Inferior parietal cortex (tissue), 1 donor: ENCODE data around the gene LY9.

ENCODE experiments used
- DNase-seq: peaks from one replicate; pipeline ENCODE4 v3.0.0-alpha.2; 2016; ENCODE audit errors: extremely low spot score

Gene LY9

GRCh38 chr1:160836981-160837557, 41.1 kb downstream of the LY9 start:
- DNase-seq, result no peak

- no peak for DNase-seq
Measured at GRCh38 chr1:160837558-160838205, 41.7 kb downstream of the LY9 start.

GRCh38 chr1:160838888-160839287, 42.9 kb downstream of the LY9 start:
- DNase-seq, result no peak

GRCh38 chr1:160839746-160840145, 43.8 kb downstream of the LY9 start:
- DNase-seq, result no peak

- DNase-seq, result no peak
Measured at GRCh38 chr1:160841079-160841478, 45.1 kb downstream of the LY9 start.

GRCh38 chr1:160844447-160845232, 48.7 kb downstream of the LY9 start:
- DNase-seq, result no peak

GRCh38 chr1:160846281-160846680, 50.3 kb downstream of the LY9 start:
- DNase-seq, result no peak

GRCh38 chr1:160850541-160850940, 54.6 kb downstream of the LY9 start:
- DNase-seq, result no peak

- DNase-seq, result no peak
Measured at GRCh38 chr1:160850993-160851392, 55.0 kb downstream of the LY9 start.

- DNase-seq, result no peak
Measured at GRCh38 chr1:160853014-160853413, 57.0 kb downstream of the LY9 start.

- DNase-seq, result no peak
Measured at GRCh38 chr1:160853754-160854153, 57.8 kb downstream of the LY9 start.

- DNase-seq, result no peak
Measured at GRCh38 chr1:160855181-160855981, 59.4 kb downstream of the LY9 start.

GRCh38 chr1:160858097-160858496, 62.1 kb downstream of the LY9 start:
- no peak for DNase-seq

GRCh38 chr1:160858507-160858906, 62.5 kb downstream of the LY9 start:
- DNase-seq, result no peak

GRCh38 chr1:160859166-160859565, 63.2 kb downstream of the LY9 start:
- DNase-seq, result no peak

- DNase-seq, result no peak
Measured at GRCh38 chr1:160860840-160861505, 65.0 kb downstream of the LY9 start.

- no peak for DNase-seq
Measured at GRCh38 chr1:160862203-160863060, 66.5 kb downstream of the LY9 start, which contains the start of gene CD244. Gene CD244 (minus strand): TSS chr1:160862887. CDS start chr1:160862677, 210 bp downstream.

- no peak for DNase-seq
Measured at GRCh38 chr1:160863061-160863773, 67.2 kb downstream of the LY9 start.

- DNase-seq, result no peak
Measured at GRCh38 chr1:160863774-160864131, 67.8 kb downstream of the LY9 start.

GRCh38 chr1:160864173-160864572, 68.2 kb downstream of the LY9 start:
- no peak for DNase-seq
